ENCODE results near the gene PRDM16.
A peak's percentile ranks its signal among the peaks of the same experiment; 100 is the strongest.

Gene PRDM16

GRCh38 chr1:3082051-3082450 lies 13.0 kb downstream of the PRDM16 start:
- no peak overlapping the region for H3K4me3 ChIP-seq (ENCODE audit: low read length in 2 of 2)
- peaks cover 0 to 1% of the 10 kb centered on the region in 2 donors for H3K9me3 ChIP-seq (replicated peaks in 1 of 2; ENCODE audit: control insufficient read depth in 2 of 2, insufficient read depth in 1 of 2, low read depth in 1 of 2, low read length in 2 of 2)
- H3K14ac ChIP-seq (ENCODE audit: low read length) = no peak overlapping the region
- no peak overlapping the region for H3K4ac ChIP-seq (ENCODE audit: low read length)
- H3K27me3 ChIP-seq (ENCODE audit: control insufficient read depth in 3 of 3, insufficient read depth in 3 of 3, low read depth in 1 of 3, low read length in 3 of 3) = peaks cover 0 to 86% (median 0%) of the 10 kb centered on the region in 3 experiments
- no peak overlapping the region for H4K91ac ChIP-seq (ENCODE audit: low read depth, low read length, poor library complexity)
- H3K23ac ChIP-seq (ENCODE audit: low read depth, low read length, poor library complexity) = no peak overlapping the region
- H3K4me1 ChIP-seq (ENCODE audit: control insufficient read depth in 2 of 2, insufficient read depth in 1 of 2, low read depth in 1 of 2, low read length in 2 of 2) = peaks cover 0 to 31% of the 10 kb centered on the region in 2 donors
- no peak overlapping the region for H4K8ac ChIP-seq (ENCODE audit: low read depth, low read length)
- H3K36me3 ChIP-seq (replicated peaks in 1 of 2; ENCODE audit: control insufficient read depth in 2 of 2, insufficient read depth in 2 of 2, low read length in 2 of 2) = no peaks in the 10 kb centered on the region
- H2BK15ac ChIP-seq (ENCODE audit: low read length) = peak overlapping the region; percentile 1
- no peak overlapping the region for H3K27ac ChIP-seq (replicated peaks; ENCODE audit: low read length)
- H3K4me2 ChIP-seq (ENCODE audit: insufficient read depth, low read length, poor library complexity, severe bottlenecking) = no peak overlapping the region
- DNase-seq (ENCODE audit: low spot score) = no peak
- no peak overlapping the region for H3K9ac ChIP-seq (ENCODE audit: low read depth, low read length, poor library complexity)
- H2AK5ac ChIP-seq (ENCODE audit: low read depth, low read length) = peak overlapping the region; percentile 67
- H3K18ac ChIP-seq (ENCODE audit: low read length) = peak overlapping the region; percentile 89
- H2BK5ac ChIP-seq (ENCODE audit: low read length) = no peak overlapping the region
- H3K79me1 ChIP-seq (ENCODE audit: low read depth, low read length) = peaks cover 8% of the 10 kb centered on the region
- no CpG with 5 or more reads among the region's 8 CpGs for WGBS, 2 donors (ENCODE audit: extremely low coverage in 2 of 2, insufficient read length in 2 of 2, insufficient replicate concordance in 1 of 2)
- no peak overlapping the region for H2BK12ac ChIP-seq (ENCODE audit: low read length)
- no peak overlapping the region for H2AFZ ChIP-seq (ENCODE audit: low read length)
- no peak overlapping the region for H2BK120ac ChIP-seq (ENCODE audit: low read depth, low read length)

GRCh38 chr1:3082571-3083516 lies 13.8 kb downstream of the PRDM16 start:
- Histone ChIP-seq H3K36me3 (replicated peaks in 1 of 2; ENCODE audit: control insufficient read depth in 2 of 2, insufficient read depth in 2 of 2, low read length in 2 of 2) (no peaks in the 10 kb centered on the region), H2BK5ac (ENCODE audit: low read length) (no peak overlapping the region), H3K9me3 (replicated peaks in 1 of 2; ENCODE audit: control insufficient read depth in 2 of 2, insufficient read depth in 1 of 2, low read depth in 1 of 2, low read length in 2 of 2) (peaks cover 0 to 1% of the 10 kb centered on the region in 2 donors), H3K27ac (replicated peaks; ENCODE audit: low read length) (no peak overlapping the region), H2BK12ac (ENCODE audit: low read length) (no peak overlapping the region), H2BK15ac (ENCODE audit: low read length) (peak overlapping the region; percentile 65), H2AFZ (ENCODE audit: low read length) (no peak overlapping the region), H3K14ac (ENCODE audit: low read length) (peak overlapping the region; percentile 87), H3K79me1 (ENCODE audit: low read depth, low read length) (peaks cover 8% of the 10 kb centered on the region), H2BK120ac (ENCODE audit: low read depth, low read length) (no peak overlapping the region), H3K4ac (ENCODE audit: low read length) (no peak overlapping the region), H3K4me1 (ENCODE audit: control insufficient read depth in 2 of 2, insufficient read depth in 1 of 2, low read depth in 1 of 2, low read length in 2 of 2) (peaks cover 0 to 27% of the 10 kb centered on the region in 2 donors), H2AK5ac (ENCODE audit: low read depth, low read length) (peak overlapping the region; percentile 67), H3K27me3 (ENCODE audit: control insufficient read depth in 3 of 3, insufficient read depth in 3 of 3, low read depth in 1 of 3, low read length in 3 of 3) (peaks cover 0 to 86% (median 0%) of the 10 kb centered on the region in 3 experiments), H3K4me3 (ENCODE audit: low read length in 2 of 2) (no peak overlapping the region), H4K91ac (ENCODE audit: low read depth, low read length, poor library complexity) (no peak overlapping the region), H3K4me2 (ENCODE audit: insufficient read depth, low read length, poor library complexity, severe bottlenecking) (no peak overlapping the region), H3K23ac (ENCODE audit: low read depth, low read length, poor library complexity) (peak overlapping the region; percentile 77), H3K9ac (ENCODE audit: low read depth, low read length, poor library complexity) (no peak overlapping the region), H4K8ac (ENCODE audit: low read depth, low read length) (no peak overlapping the region), H3K18ac (ENCODE audit: low read length) (peak overlapping the region; percentile 91)
- DNase-seq (ENCODE audit: low spot score) = no peak
- no CpG with 5 or more reads among the region's 42 CpGs for WGBS, 2 donors (ENCODE audit: extremely low coverage in 2 of 2, insufficient read length in 2 of 2, insufficient replicate concordance in 1 of 2)

GRCh38 chr1:3084154-3084553 lies 15.2 kb downstream of the PRDM16 start:
- Histone ChIP-seq H2BK120ac (ENCODE audit: low read depth, low read length) (peak overlapping the region; percentile 77), H3K4ac (ENCODE audit: low read length) (no peak overlapping the region), H2BK12ac (ENCODE audit: low read length) (peak overlapping the region; percentile 75), H3K4me3 (ENCODE audit: low read length in 2 of 2) (no peak overlapping the region), H4K91ac (ENCODE audit: low read depth, low read length, poor library complexity) (no peak overlapping the region), H3K4me1 (ENCODE audit: control insufficient read depth in 2 of 2, insufficient read depth in 1 of 2, low read depth in 1 of 2, low read length in 2 of 2) (peaks cover 0 to 27% of the 10 kb centered on the region in 2 donors), H3K4me2 (ENCODE audit: insufficient read depth, low read length, poor library complexity, severe bottlenecking) (no peak overlapping the region), H3K27me3 (ENCODE audit: control insufficient read depth in 3 of 3, insufficient read depth in 3 of 3, low read depth in 1 of 3, low read length in 3 of 3) (peaks cover 0 to 75% (median 0%) of the 10 kb centered on the region in 3 experiments), H3K27ac (replicated peaks; ENCODE audit: low read length) (no peak overlapping the region), H2AK5ac (ENCODE audit: low read depth, low read length) (peak overlapping the region; percentile 95), H3K79me1 (ENCODE audit: low read depth, low read length) (peaks cover 8% of the 10 kb centered on the region), H3K23ac (ENCODE audit: low read depth, low read length, poor library complexity) (no peak overlapping the region), H3K9me3 (replicated peaks in 1 of 2; ENCODE audit: control insufficient read depth in 2 of 2, insufficient read depth in 1 of 2, low read depth in 1 of 2, low read length in 2 of 2) (peaks cover 0 to 1% of the 10 kb centered on the region in 2 donors), H3K14ac (ENCODE audit: low read length) (peak overlapping the region; percentile 82), H2BK15ac (ENCODE audit: low read length) (peak overlapping the region; percentile 84), H3K9ac (ENCODE audit: low read depth, low read length, poor library complexity) (no peak overlapping the region), H2AFZ (ENCODE audit: low read length) (no peak overlapping the region), H4K8ac (ENCODE audit: low read depth, low read length) (no peak overlapping the region), H3K36me3 (replicated peaks in 1 of 2; ENCODE audit: control insufficient read depth in 2 of 2, insufficient read depth in 2 of 2, low read length in 2 of 2) (no peaks in the 10 kb centered on the region), H3K18ac (ENCODE audit: low read length) (peak overlapping the region; percentile 96), H2BK5ac (ENCODE audit: low read length) (peak overlapping the region; percentile 47)
- WGBS, 2 donors (ENCODE audit: extremely low coverage in 2 of 2, insufficient read length in 2 of 2, insufficient replicate concordance in 1 of 2) = no CpG with 5 or more reads among the region's 16 CpGs
- DNase-seq (ENCODE audit: low spot score) = no peak

GRCh38 chr1:3084726-3085125 lies 15.7 kb downstream of the PRDM16 start:
- Histone ChIP-seq H3K23ac (ENCODE audit: low read depth, low read length, poor library complexity) (no peak overlapping the region), H3K79me1 (ENCODE audit: low read depth, low read length) (peaks cover 8% of the 10 kb centered on the region), H3K18ac (ENCODE audit: low read length) (peak overlapping the region; percentile 96), H4K91ac (ENCODE audit: low read depth, low read length, poor library complexity) (no peak overlapping the region), H3K4me2 (ENCODE audit: insufficient read depth, low read length, poor library complexity, severe bottlenecking) (no peak overlapping the region), H2BK15ac (ENCODE audit: low read length) (peak overlapping the region; percentile 84), H2BK120ac (ENCODE audit: low read depth, low read length) (no peak overlapping the region), H3K9me3 (replicated peaks in 1 of 2; ENCODE audit: control insufficient read depth in 2 of 2, insufficient read depth in 1 of 2, low read depth in 1 of 2, low read length in 2 of 2) (peaks cover 0 to 1% of the 10 kb centered on the region in 2 donors), H3K27me3 (ENCODE audit: control insufficient read depth in 3 of 3, insufficient read depth in 3 of 3, low read depth in 1 of 3, low read length in 3 of 3) (peaks cover 0 to 69% (median 0%) of the 10 kb centered on the region in 3 experiments), H2AK5ac (ENCODE audit: low read depth, low read length) (peak overlapping the region; percentile 95), H2AFZ (ENCODE audit: low read length) (no peak overlapping the region), H3K27ac (replicated peaks; ENCODE audit: low read length) (no peak overlapping the region), H3K36me3 (replicated peaks in 1 of 2; ENCODE audit: control insufficient read depth in 2 of 2, insufficient read depth in 2 of 2, low read length in 2 of 2) (no peaks in the 10 kb centered on the region), H2BK5ac (ENCODE audit: low read length) (peak overlapping the region; percentile 47), H2BK12ac (ENCODE audit: low read length) (no peak overlapping the region), H3K9ac (ENCODE audit: low read depth, low read length, poor library complexity) (no peak overlapping the region), H3K4ac (ENCODE audit: low read length) (no peak overlapping the region), H3K4me3 (ENCODE audit: low read length in 2 of 2) (no peak overlapping the region), H3K14ac (ENCODE audit: low read length) (peak overlapping the region; percentile 82), H4K8ac (ENCODE audit: low read depth, low read length) (no peak overlapping the region), H3K4me1 (ENCODE audit: control insufficient read depth in 2 of 2, insufficient read depth in 1 of 2, low read depth in 1 of 2, low read length in 2 of 2) (peaks cover 0 to 25% of the 10 kb centered on the region in 2 donors)
- WGBS, 2 donors (ENCODE audit: extremely low coverage in 2 of 2, insufficient read length in 2 of 2, insufficient replicate concordance in 1 of 2) = no CpG with 5 or more reads among the region's 12 CpGs
- no peak for DNase-seq (ENCODE audit: low spot score)

Data from neuronal stem cell (in vitro differentiated cells).